Iris pigment epithelial cell (primary cell): ENCODE measurements around the gene YTHDF1.

Source experiments
- DNase-seq: peaks from one replicate; pipeline ENCODE4 v3.0.0-alpha.2; 2011; ENCODE audit warnings: low read depth

Gene YTHDF1

DNA sequence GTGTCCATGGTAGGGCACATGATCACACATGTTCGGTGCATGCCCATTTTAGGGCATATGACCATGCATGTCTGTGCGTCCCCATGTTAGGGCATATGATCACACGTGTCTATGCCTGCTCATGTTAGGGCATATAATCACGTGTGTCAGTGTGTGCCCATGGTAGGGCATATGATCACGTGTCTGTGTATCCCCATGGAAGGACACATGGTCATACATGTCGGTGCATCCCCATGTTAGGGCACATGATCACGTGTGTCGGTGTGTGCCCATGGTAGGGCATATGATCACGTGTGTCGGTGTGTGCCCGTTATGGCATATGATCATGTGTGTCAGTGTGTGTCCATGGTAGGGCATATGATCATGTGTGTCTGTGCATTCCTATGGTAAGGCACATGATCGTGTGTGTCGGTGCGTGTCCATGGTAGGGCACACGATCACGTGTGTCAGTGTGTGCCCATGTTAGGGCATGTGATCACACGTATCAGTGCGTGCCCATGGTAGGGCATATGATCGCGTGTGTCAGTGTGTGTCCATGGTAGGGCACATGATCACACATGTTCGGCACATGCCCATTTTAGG is 30.6 kb downstream of the YTHDF1 start:
- DNase-seq = no peak

DNA sequence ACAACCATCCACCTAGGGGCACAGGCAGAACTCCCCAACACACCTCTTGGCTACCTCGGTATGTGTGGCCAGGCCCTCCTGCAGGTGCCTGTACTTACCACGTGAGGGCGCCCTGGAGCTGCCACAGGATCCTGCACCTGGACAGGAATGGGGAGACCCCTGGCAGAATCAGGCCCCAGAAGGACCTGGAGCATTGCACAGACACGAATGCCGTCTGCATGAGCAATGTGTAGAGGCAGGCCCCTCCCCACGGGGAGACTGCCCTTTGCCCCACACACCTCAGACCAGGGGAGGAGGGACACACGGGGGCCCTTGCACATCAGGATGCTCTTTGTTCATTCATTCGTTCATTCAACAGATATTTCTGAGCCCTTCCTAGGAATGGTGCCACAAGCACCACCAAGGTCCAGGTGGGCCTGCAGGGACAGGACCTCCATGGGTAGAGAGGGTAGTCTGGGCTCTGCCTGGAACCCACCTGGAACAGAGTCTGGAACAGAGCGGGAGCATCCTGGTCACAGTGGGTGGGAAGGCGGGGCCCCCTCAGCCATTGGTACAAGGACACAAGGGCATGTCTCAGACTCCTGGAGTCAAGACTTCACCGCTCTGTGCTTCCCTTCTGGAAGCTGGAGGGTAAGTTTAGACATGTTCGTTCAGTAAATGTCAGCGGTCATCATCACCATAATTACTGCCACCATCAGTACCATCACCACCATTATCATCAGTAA is 32.3 kb downstream of the YTHDF1 start:
- DNase-seq = peak; percentile 20

DNA sequence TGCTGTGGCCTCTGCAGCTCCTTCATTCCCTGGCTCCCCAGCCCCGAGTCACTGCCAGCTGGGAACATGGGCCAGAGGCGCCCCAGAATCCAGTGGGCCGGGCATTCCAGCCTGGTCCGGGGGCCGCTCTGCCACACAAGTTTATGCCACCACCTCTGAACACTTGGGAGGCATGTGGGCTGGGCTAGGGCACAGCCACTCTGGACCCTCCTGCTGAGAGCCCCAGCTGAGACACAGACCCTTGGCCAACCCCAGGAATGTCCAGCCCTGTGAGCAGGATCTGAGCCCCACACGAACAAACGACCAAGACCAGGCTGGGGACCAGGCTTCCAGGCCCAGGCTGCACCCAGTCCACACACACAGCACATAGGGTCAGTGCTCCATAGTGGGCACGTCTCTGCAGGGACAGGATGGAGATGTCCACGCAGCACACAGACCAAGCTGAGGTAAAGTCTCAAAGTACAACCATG is 33.0 kb downstream of the YTHDF1 start:
- DNase-seq = no peak

DNA sequence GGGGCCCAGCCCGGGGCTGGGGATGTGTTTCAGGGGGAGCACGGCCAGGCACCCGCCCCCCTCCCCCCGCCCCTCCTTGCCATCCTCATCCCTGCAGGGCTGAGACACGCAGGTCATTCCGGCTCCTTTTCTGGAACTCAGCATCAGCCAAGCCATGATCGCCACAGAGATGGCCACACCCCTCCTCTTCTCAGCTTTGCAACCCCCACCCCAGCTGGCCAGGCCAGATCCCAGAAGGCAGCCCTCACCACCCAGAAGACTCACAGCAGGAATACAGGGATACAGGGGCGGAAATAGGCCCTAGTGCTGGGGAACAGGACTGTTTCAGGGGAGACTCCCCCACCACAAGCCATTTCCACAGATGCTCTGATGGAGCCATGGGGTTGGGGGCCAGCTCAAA is 33.5 kb downstream of the YTHDF1 start:
- no peak for DNase-seq

DNA sequence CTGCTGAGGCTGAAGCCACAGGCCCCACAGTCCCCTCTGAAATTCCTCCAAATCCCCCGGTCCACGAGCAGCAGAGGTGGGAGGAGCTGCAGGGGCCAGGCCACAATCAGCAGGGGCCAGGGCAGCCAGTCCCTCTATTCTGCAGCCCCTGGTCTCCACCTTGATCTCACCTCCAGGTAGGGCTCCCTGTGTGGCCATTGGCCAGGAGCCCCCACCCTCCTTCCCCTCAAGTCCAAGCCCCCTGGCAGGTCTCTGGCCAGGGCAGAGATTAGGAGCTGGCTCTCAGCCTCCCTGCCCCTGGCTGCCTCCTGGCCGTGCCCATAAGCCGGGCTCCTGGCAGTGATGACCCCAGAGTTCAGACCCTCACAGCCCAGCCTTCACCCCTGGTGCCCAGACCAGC is 34.7 kb downstream of the YTHDF1 start:
- no peak for DNase-seq

DNA sequence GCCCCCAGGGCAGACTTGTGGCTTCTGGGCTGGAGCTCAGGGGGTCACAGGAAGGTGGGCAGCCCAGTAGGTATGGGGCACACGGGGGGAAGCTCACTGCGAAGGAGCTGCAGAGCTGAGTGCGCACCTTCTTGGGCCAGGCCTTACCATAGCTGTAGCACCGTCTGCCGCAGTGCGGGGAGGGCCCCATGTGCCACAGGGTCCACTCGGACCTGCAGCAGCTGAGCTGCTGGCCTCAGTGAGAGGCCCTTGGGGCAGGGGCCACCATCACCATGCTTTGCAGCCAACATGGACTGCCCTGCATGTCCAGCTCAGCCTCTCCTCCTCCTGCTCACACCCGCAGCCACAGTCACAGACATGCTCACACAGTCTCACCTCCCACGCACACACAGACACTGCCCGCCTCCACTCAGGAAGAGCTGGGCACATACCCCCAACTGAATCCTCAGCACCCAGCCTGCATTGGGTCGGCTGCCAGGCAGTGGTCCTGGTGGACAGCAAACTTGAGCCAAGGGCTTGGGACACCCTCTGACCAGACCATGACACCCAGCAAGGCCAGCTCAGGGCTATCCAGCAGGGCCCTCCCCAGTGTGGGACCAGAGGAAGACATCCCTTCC is 35.3 kb downstream of the YTHDF1 start:
- no peak for DNase-seq

DNA sequence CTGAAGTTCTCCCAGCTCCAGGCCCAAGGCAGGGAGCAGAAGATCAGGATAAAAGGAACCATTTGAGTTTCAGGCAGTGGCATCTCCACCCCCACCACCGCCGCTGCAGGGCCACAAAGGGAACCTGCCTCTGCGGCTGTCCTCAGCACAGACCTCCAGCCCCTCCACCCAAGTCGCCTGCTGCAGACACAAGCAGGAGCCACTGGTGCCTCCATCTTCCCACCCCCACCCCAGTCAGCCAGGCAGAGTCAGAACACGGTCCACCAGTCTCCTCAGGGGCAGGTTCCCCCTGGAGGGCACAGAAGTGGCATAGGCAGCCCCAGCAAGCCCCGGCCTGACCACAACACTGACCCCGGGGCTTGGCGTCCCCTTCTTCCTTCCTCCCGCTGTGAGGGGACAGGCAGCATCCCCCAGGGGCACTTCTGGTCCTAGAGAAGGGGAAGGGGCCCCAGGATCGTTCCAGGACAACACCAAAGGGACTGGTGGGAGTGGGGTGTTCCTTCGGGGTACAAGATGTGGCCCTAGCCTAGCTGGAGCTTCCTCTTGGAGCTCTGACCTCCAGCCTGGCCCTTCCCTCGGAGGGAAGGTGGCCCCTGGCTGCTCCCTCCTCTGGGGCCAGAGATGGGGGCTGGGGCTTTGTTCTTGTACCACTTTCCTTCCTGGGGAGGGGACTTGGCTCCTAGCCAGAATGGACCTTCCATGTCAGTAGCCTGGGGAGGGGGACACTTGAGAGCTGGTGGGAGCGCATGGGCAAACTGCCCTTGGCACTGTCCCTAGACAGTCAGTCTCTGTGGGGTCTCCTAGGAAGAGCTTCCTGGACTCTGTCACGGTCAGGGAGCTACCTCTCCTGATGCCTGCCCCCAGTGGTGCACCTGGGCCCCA is 36.0 kb downstream of the YTHDF1 start:
- no peak for DNase-seq

DNA sequence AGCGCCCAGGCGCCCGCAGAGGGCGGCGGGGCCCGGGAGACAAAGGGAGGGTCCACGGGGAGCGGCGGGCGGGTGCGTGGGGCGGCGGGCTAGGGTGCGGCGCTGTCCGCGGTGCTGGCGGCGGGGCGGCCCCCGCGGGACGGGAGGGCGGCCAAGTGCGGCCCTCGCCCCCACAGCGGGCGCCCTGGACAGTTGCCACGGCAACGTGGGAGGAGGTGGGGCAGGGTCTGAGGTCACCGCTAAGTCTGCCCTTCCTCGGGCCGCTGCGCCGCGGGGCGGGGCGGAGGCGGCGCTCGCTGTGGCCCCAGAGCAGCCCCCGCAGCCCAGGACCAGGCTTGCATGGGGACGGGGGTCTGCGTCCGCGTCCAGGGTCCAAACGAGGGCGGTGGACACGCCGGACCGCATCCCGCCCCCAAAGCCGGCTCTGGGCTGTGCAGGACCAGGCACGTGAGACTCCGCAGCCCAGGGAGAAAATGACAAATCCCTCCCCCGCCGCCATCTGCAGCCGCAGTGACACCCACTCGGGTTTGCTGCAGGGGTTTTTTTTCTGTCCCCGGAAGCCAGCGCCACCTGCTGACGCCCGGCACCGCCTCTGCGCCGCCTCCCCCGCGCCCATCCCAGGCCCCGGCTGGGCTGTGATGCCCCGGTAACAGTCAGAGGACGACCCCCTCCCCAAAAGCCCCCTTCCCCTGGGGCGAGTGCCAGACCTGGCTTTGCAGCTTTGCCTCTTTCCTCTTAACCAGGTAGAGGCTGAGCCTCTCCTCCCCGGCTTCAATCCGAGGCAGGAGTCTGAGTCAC is 36.8 kb downstream of the YTHDF1 start:
- no peak for DNase-seq

DNA sequence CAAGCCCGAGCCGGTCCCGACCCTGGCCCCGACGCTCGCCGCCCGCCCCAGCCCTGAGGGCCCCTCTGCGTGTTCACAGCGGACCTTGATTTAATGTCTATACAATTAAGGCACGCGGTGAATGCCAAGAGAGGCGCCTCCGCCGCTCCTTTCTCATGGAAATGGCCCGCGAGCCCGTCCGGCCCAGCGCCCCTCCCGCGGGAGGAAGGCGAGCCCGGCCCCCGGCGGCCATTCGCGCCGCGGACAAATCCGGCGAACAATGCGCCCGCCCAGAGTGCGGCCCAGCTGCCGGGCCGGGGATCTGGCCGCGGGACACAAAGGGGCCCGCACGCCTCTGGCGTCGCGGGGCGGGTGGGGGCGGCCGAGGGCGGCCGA is 37.5 kb downstream of the YTHDF1 start:
- no peak for DNase-seq

DNA sequence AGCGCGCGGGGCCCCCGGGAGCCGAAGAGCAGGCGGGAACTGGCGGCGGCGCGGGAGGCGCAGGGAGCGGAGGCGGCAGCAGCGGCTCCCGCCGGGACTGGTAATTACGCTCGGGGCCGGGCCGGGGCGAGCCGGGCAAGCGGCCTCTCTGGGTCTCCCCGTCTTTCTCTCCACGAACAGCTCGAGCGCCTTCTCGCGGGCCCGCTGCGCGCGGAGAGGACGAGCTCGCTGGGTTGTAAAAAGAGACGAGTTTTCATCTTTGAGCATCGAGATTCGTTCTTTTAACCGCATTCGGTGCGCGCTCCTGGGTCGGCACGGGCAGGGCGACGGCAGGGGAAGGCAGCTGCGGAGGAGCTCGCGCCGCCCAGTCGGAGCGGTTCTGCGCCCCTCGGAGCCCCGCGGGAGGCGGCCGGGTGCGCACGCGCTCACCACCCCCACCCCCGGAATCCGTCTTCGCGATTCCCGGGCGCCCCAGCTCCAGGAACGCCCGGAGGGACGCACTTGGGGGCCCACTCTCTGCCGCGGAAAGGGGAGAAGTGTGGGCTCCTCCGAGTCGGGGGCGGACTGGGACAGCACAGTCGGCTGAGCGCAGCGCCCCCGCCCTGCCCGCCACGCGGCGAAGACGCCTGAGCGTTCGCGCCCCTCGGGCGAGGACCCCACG is 38.0 kb downstream of the YTHDF1 start:
- peak; percentile 15 for DNase-seq

DNA sequence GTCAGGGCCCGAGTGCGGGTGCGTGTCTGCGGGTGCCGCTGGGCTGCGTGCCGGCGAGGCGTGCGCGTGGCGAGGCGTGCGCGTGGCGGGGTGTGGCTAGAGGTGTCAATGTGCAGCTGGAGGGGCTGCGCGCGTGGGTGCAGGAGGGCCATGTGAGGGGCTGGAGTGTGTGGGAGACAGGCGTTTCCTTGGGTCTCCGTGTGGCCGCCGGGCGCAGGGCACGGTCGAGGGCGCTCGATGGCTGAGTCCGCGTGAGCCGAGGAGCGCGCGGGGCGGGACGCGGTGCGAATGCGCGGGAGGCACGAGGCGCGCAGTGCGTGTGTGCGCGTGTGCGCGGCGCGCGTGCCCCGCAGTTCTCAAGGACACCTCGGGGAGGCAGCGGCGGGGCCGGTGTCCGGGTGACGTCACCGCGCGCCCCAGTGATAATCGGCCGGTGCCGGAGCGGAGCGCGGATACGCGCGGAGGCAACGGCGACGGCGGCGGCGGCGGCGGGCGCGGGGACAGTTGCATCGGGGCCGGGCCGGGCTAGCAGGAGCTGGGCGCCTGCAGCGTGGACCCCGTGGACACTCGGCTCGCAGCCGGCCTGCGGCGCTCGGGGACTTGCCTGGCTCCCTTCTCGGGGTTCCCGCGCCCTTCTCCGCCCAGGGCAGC is 38.7 kb downstream of the YTHDF1 start:
- DNase-seq = no peak

DNA sequence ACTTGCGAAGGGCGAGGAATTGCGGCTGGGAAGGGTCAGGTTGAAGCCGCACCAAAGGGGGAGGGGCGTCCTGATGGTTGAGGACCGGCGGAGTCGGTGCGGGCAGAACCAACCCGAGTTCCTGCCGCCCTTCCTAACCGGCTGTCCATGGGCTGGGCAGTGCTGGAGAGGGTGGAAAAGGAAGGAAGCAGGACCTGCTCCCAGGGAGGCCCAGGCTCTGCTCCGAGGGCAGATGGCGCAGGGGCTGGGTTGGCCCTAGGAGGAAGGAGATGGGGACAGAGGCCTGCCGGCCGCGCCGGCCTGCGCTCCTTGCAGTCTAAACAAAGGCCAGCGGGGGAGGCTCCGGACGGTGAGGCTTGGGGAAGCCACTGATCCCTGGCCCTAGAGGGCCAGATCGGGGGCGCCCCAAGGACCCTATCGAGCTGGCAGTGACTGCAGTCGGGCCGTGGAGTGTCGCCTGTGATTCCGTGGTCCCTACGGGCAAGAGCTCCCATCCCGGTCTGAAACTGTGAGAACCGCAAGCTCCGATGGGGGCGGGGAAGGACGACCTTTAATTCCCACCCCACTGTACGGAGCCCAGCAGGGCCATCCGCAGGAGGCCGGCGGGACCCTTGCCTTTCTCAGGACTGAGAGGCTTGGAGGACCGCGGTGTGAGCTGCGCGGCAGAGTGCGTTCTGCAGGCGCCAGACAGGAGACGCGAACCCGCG is 39.4 kb downstream of the YTHDF1 start:
- DNase-seq = no peak

DNA sequence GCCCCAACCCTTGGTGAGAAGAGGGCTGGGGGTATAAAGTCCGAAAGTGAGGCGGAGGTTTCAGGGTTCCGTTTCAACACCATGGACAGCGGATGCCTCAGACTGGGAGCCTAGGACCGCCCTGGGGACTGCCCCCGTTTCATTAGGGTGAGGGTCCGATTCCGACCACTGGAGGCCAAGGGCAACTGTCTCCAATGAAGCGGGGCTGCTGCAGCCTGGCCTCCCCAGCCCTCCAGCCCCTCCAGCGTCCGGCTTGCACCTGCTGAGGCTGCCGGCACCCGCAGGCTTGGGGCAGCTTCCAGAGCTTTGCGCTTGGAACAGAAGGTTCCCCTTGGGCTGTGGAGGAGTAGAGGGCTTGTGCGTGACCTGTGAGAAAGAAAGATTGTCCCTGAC is 39.9 kb downstream of the YTHDF1 start:
- DNase-seq = no peak

DNA sequence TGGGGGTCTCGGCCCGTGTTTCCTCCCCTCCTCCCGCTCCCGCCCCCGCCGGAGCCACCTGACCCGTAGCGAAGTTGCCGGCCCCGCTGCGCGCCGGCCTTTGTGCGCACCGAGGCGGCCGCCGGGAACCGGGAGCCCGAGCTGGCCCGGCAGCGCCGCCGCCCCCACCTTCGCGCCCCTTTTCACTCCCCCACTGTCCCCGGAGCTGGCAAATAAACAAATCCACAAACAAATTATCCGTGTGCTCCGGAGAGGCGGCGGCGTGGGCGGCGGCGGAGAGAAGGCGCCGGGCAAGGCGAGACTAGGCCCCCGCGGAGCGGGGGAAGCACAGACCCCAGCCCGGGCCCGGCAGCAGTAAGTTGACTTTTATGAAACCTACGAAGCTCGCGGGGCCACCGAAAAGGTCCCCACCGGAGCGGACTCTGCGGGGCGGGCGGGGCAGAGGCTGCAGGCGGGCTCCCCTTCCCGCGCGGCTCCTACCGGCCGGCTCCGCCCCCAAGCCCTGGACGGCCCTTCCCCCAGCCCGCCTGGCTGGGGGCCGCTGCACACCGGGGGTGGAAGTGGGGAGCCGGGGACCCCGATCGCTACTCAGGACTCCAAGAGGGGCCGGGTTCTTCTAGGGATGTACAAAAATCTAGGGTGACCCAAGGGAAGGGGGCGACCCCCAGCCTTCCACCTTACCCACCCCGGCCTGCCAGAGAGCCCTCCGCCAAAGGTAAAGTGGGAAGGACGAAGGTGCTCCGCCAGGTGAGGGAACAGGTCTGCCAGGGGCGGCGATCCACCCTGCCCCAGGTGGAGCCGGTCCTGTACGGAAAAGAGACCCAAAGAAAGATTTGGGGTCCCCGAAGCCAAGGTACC is 40.7 kb downstream of the YTHDF1 start:
- DNase-seq = no peak

DNA sequence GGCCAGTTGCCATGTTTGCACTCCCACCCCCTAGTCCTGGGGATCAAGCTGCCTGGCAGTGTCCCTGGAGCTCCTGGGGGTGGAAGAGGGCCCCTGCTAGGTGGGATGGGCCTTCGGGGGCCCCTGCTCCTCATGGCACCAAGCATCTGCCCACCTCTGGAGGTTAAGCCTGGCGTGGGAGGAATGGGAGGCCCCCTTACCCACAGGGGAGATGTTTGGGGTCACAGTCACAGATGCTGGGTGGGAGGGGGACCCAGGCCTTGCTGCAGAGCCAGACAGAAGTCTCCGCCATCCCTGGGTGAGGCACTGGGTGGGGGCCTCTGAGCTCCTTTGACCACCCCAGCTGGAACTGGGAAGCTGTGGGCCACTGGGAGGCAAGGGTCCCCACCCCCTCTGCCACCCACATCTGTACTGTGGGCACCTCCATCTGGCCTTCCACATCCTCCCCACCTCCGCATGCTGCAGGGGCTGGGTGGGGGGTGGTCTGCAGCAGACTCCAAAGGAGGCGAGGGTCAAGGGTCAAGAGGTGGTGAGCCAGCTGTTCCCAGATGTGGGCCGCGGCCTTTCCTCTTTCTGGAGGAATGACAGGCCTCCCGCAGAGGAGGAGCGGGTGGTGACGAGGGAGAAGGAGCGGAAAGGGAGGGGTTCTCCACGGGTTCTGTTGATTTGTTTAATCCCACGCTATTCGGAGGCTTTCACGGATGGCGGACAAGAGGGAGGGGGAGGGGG is 41.5 kb downstream of the YTHDF1 start:
- no peak for DNase-seq

DNA sequence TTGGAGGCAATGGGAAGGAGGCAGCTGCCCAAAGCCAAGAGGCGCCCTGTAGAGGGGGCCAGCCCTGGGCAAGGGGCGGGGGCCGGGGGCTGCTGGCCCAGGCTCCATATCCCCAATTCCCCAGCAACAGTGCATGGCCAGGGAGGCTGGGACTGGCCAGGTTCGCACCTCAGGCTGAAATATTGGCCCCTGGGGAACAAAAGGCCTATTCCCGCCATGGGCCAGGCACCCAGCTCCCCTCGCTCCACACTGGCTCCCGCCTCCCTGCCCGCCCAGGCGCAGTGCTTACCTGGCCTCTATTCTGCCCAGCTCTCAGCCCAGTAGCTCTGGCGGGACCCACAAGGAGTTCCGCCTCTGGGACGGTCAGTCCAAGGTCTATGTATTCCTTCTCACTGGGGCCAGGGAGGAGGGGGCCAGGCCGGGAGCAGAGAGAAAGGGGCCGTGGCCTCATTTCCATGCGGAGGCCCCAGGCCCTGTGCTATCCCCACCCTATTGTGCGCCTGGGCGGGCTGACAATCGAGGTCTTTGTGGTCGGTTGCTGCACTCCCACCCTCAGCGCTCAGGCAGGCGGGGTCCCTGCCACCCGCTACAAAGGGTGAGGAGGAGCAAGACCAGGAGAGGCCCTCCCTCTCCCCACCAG is 42.3 kb downstream of the YTHDF1 start:
- DNase-seq = no peak

DNA sequence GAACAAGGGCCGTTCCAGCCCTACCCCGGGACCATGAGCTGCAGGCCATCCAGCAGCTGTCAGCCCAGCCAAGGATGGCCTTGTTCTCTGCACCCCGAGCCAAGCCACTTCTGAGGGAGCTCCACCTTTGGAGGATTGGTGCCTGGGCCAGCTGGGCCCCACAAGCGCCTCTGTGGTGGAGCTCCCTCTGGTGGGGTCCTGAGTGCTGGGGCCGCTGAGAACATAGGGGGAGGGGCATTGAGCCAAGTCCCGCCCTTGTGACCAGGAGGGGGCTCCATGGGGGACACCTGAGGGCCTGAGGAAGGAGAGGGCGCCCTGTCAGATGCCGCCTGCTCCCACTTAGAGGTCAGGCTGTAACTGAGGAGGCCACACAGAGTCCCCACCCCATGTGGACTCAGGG is 43.2 kb downstream of the YTHDF1 start:
- DNase-seq = no peak

DNA sequence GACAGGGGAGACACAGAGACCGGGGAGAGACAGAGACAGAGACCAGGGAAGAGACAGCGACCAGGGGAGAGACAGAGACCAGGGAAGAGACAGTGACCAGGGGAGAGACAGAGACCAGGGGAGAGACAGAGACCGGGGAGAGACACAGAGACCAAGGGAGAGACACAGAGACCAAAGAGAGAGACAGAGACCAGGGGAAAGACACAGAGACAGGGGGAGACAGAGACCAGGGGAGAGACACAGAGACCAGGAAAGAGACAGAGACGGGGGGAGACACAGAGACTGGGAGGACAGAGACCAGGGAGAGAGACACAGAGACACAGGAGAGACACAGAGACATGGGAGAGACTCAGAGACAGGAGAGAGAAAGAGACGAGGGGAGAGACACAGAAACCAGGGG is 43.9 kb downstream of the YTHDF1 start:
- DNase-seq = no peak
